Measurements from ENCODE around the gene DCDC2B.

Gene DCDC2B

DNA sequence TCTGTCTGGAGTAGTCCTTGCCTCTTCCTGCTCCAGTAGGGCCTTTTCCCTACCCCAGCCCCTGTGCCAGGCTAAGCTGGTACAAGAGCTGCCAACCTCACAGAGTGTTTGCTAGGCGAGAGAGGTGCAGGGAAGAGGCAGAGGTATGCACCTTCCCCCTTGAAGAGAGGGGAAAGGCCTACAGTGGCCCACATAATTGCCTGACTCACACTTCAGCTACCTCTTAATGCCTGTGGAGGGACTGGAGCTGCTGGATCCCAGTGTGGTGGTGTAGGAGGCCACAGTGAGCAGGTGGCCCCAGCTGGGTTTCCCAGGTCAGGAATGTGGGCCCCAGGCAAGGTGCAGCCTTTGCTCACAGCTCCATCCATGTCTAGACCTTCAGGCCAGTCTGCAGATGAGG is 11.8 kb upstream of the DCDC2B start:
- no peak for DNase-seq

DNA sequence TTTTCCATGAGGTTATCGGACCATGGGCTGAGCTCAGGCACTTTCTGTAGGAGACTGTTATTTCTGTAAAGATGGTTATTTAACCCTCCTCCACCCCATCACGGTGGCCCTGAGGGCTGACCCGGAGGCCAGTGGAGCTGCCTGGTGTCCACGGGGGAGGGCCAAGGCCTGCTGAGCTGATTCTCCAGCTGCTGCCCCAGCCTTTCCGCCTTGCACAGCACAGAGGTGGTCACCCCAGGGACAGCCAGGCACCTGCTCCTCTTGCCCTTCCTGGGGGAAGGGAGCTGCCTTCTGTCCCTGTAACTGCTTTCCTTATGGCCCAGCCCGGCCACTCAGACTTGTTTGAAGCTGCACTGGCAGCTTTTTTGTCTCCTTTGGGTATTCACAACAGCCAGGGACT is 11.1 kb upstream of the DCDC2B start:
- DNase-seq = no peak

DNA sequence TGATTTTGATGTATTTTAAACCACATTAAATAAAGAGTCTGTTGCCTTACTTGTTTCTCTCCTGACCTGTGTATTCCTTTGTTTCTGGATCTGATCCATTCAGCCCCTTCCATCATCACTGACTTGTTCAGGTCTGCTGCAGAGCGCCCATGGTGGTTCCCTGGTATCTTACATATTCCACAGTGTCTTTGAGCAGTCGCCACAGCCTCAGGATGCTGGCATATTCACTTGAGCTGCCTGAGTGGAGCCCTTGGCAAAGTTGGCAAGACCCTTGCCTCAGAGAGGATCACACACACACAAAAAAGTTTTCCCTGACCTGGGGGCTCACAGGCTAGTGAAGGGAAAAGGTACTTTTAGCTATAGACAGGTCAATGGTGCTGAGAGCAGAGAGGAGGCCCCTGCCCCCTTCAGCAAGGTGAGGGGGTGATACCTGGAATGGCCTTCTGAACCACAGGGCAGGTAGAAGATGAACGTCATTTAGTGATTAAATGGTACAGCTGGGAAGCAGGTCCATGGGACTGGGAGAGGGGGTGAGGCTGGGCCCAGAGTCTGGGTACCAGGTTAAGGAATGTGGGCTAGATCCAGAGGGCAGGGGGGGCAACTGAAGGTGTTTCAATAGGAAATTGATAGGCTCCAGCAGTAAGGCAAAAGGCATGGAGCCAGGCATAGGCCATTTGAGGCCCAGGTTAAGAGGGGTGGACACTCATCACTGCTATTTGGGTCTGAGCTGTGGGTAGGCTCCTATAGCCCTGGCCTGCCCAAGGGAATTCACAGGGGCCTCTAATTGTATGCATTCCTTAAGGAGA is 10.4 kb upstream of the DCDC2B start:
- no peak for DNase-seq

DNA sequence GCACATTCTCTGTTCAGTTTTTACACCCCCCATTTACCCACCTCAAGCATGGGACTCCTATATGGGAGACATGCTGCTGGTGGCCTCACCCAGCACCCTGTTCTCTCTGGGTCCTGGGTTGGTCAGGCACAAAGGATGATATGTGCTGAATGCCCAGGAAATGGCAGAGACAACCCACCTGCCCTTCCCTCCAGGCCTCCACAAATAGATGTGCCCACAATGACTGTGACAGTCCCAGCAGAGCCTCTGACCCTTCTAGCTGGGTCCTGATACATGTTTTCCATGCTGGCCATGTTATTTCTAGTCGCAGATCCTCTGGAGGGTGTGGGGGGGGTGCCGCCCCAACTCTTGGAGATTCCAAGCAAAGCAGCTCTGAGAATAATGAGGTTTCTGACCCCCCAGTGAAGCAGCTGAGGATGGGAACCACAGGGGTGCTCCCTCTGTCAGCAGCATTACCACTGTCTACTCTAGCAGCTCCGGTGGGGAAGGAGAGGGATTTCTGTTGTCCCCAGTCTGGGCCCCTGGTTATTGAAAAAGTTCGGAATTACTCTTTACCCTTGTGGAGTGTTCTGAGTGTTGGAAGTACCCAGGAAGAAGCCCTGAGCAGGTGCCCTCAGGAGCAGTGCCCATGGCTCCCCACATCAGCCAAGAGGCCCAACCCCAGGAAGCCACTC is 9.7 kb upstream of the DCDC2B start:
- no peak for DNase-seq

DNA sequence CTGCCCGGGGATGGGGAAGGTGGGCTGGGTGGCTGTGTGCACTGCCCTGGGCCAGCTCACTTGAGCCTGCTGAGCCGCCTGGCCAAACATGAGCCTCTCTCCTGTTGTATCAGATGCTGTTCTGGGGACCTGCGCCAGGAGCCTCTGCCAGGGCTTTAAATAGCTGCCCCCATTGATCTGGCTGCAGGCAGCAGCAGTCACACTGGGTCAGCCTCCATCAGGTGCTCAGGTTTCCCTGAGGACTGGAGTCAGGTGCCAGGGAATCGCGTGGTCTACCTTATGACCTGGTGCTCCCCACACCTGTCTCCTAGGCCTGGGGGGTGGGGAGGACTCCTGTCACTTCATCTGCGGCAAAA is 9.2 kb upstream of the DCDC2B start:
- DNase-seq = no peak

DNA sequence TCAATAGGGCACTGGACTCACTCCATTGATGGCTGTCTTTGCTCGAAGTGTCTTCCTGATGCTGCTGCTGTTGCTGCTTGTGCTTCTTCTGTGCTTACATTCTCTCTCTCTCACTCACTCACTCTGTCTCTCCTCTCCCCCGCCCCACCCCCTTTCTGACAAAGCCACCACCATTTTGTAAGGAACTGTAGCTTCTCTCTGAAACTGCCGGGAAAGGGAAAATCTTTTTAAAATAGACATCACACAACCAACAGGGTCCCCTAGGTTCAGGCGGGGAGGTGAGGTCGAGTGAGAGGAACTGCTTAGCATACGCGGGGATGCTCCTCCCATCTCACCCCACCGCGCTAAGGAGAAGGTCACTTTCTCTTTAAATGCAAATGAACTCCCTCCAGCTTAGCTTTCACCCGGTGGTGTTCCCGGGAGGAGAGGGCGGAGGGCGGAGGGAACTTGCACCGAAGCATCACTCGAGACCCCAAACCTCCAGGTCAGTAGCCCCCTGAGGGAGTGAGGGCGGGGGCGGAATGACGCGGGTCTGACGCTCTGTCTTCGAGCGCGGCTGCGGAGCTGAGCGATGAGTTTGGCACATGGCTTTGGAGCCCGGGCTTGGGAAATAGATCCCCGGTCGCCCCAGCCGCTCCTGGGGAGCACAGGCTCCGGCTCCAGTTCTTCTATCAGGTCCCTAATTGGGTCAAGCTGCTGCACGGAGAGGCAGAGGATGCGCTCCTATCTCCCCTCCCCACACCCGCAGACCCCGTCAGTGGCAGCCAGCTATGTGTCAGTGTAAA is 8.5 kb upstream of the DCDC2B start, which contains the start of gene CCDC28B:
CCDC28B (plus strand) TSS at position 370 of the 785 bp plus-strand sequence. CDS start 1,341 bp downstream, outside the sequence.
- DNase-seq = peak; percentile 68

DNA sequence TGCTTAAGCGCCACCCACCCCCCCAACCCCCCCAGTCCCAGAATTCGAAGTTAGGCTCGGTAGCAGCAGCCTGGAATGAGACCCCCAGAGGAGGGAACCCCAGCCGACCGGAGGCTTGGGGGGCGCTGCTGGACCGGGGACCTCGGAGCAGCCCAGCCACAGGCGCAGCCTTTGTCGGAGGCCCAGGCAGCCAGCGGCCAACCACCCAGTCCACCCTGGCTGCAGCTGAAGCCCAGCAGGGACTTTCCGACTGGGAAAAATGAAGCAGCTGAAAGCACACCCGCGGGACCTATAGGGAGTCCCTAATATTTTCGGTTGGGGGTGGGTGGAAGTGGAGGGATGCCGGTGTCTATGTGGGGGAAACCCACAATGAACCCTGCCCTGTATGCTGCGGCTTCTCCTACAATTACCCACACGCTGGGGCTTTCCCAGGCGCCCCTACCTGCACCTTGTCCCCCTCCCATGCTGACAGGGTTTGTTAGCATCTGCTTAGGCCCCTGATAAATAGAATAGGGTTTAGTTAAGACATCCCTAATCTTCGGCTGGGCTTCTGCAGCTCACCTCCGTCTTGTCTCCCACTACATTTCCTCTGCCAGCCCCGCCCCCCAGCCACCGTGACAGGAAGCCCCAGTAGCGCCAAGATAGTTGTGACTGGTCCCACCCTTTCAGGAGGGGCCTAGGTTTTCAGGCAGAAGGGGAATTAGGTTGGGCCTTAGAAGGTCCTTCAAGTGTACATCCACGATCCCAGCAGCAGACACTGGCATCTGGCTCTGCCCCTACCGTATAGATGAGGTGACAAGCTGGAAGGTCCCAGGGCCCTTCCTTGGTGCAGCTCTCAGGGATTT is 7.7 kb upstream of the DCDC2B start:
- DNase-seq = peak; percentile 87

DNA sequence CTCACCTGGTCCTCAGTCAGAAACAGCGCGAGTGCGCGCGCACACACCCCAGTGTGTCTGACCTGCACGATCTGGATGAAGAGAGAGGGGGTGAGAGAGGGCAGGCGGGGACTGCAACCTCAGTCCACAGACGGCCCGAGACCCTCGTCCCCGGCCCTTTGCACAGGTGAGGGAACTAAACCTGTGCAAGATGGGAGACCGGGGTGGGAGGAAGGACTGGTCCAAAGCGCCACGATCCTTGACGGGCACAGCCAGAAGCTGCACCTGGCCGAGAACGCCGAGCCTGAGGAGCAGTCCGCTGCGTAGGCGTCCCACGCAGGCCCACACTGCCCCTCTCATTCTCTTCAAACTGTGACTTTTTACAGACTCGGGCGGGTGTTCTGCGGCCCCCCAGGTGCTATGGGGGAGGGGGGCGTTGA is 3.9 kb upstream of the DCDC2B start:
- DNase-seq = no peak

DNA sequence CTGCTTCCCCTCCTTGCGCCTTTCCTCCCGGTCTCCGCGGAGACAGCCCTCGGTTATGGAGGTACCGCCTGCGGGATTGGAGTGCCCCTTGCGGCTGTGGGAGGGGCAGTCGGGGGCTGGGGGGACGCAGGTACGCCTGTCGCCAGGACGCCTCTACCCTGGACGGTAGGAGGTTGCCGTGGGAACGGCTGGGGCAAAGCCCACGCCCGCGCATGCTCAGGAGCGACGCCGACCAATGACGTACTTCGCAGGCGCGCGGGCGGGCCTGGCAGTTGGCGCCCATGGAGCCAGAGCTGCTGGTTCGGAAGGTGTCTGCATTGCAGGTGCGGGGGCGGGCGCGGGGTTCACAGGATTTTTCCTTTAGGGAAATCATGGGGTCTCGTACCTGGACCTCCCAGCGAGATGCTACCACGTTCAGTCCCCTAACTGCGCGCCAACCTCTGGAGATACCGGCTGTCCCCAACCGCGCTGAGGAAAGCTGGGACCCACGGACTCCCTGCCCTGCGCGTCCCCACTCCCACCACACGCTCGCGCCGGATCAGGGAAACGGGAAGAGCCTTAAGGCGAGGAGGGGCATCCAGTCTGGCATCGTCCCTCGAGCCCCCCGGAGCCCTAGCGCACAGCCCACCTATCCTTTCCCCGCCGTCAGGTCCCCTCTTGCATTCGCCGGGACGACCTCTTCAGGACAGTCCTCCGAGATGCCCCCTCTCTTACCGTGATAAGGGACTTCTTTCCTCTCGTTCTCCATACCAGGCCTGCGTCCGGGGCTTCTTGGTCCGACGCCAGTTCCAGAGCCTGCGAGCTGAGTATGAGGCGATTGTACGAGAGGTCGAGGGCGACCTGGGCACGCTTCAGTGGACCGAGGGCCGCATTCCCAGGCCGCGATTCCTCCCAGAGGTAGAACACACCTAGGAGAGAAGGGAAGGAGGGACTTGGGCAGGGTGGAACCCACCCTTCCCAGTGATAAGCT is 3.2 kb upstream of the DCDC2B start, which contains the start of gene IQCC:
IQCC (plus strand) TSS at position 271 of the 970 bp plus-strand sequence; CDS start at position 282, 11 bp downstream.
- peak; percentile 90 for DNase-seq

DNA sequence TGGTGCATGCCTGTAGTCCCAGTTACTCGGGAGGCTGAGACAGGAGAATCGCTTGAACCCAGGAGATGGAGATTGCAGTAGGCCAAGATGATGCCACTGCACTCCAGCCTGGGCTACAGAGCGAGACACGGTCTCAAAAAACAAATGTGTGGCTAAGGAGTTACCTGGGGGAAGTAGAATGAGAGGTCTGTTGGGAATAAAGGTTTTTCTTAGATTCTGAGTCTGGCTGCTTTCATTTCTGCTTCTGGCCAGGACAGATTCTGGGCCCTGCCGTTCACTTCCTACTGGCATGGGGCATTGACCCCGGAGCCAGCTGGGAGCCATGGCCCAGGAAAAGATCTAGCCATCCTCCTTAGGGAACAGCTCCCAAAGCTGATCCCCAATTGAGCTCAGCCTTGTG is 420 bp upstream of the DCDC2B start:
- no peak for DNase-seq

DNA sequence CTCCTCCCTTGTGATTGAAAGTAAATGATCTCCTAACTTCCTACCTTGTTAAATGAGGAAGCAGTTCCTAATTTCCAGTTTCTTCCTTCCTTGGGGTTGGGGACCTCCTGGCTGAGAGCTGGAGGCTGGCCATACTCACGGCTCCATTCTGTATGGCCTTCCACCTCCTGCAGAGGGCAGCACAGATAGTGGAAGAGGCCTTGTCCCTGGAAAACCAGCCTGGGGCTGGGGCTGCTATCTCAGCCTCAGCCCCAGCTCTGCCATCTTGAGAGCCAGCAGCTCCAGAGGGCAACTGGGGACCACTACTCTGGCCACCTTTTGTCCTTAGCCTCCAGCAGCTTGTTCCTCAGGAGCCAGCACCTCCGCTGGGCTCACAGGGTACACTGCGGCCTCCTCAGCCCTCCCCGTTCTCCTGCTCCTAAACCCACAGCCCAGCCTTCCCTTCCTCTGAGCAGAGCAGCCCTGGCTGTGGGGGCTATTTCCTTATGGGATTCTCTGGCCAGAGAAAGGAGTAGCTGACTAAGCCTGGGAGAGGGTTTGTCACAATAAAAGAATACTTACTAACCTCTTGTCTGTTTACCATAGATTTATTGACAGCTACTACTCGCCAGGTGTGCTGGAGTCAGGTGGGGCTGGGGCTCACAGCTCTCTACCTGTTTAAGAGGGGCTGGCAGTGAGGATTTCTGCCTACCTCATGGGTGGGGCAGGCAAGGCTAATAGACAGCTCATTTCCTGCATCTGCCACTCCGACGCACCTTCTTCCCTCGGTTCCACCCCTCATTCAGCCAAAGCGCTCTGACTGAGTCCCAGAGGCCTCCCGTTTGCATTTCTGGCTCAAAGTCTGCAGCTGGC is 7.0 kb downstream of the DCDC2B start:
- DNase-seq = peak; percentile 71

DNA sequence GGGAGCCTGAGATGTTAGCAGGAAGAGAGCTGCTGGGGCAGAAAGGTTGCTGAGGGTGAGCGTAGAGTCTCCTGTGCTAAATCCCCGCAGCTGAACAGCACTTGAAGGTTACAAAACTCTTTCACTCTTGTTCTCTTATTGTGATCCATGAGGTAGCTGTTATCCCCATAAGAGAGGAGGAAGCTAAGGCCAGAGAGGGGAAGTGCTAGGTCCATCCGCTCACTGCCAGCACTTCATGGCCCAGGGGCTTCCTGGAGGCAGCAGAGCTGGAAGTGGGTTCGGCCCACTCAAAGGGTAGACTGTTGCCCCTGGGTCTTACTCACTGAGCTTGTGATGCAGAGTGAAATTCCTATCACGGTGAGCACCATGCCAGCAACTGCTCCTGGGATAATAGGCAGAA is 7.7 kb downstream of the DCDC2B start:
- no peak for DNase-seq

DNA sequence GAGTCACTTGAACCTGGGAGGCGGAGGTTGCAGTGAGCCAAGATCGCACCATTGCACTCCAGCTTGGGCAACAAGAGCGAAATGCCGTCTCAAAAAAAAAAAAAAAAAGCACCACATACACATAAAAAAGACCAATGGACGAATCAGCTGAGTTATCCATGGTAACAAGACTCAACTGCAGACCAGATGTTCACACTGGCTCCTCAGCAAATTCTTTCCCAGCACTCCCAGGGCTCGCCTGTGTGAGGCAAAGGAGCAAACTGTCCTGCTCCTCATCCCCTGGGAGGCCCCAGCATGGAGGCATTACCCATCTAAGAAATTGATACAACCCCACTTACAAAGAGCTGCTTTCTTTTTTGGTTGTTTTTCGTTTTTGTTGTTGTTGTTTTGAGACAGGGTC is 10.1 kb downstream of the DCDC2B start:
- DNase-seq = no peak

DNA sequence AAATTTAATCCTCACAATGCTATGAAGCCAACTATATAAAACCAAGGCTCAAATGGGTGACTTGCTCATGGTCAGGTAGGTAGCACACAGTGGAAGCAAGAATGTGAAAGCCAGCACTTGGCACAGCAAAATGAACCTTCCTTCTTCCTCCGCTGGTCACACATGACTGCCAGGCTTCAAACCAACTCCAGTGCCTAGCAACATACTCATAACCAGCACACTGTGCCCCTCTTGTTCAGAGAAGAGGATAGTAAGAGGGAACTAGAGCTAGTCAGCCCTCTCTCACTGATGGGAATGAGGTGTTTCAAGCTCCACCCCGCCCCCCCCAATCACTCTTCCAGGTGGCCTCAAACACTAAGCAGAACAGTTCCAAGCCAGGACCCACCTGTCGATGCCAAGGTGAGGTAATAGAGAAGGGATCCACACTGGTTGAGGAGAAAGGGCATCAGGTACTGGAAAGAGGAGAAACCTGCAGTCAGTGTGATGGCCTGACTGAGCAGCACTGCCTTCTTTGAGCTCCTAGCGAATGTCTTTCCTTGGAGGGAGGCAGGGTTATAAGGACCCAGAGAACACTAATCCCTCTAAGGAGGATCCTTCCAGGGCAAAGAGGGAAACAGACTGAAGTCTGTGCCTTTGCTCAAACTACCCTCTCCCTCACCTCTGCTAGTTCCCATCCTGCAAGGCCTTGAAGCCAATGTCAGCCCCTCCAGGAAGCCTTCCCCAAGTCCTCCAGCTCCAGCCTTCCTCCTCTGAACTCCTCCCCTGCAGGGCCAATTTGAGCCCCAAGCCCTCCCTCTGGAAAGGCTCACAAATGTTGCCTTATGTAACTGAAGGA is 12.1 kb downstream of the DCDC2B start:
- no peak for DNase-seq

DNA sequence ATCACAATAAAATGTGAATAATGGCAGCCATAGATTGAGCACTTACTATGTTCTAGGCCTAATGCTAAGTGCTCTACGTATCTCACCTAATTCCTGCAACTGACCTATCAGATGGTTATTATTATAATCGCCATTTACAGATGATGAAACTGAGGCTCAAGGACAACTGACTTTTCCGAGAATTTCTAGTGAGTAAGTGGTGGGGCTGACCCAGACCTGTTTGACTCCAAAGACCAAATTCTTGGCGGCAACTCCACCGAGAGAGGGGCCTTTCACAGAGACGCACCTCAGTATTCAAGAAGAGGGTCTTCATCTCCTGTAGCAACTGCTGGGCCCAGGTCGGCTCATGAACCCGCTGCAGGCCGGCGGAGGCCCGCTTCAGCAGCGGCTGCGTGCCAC is 12.7 kb downstream of the DCDC2B start:
- DNase-seq = no peak

DNA sequence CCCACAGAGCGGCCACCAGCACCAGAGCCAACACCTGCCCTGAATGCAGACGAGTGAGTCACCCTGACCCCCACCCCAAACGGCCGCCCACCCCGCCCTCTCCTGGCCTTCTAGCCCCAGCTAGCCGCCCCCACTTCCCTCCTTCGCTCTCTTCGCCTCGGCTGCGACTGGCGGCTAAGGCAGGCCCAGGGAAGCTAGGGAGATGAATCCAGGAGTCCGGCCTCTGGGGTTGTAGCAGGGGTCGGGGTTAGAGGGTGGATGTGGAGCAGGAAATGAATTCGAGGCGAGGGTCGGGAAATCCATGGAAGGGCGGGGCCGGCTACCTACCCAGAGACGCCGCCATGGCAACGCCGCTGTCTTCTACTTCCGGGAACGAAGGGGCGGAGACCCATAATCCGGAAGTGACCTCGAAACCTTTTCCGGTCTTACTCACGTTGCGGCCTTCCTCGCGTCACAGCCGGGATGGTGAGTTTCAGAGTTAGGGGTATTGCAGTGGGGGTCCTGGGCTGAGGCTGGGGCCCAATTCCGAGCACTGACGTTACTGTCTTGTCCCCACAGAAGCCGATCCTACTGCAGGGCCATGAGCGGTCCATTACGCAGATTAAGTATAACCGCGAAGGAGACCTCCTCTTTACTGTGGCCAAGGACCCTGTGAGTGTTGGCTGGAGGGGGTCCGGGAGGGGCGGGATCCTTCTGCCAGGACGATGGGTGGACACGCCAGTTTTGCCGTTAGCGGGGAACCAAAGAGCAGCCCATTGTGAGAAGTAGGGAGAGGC is 13.3 kb downstream of the DCDC2B start, which contains the start of the genes EIF3I and TMEM234:
EIF3I (plus strand) TSS at position 428 of the 776 bp plus-strand sequence; CDS start at position 463, 35 bp downstream.
TMEM234 (minus strand) TSS at position 374 of the 776 bp plus-strand sequence; CDS start at position 343, 31 bp downstream.
- DNase-seq = peak; percentile 94

DNA sequence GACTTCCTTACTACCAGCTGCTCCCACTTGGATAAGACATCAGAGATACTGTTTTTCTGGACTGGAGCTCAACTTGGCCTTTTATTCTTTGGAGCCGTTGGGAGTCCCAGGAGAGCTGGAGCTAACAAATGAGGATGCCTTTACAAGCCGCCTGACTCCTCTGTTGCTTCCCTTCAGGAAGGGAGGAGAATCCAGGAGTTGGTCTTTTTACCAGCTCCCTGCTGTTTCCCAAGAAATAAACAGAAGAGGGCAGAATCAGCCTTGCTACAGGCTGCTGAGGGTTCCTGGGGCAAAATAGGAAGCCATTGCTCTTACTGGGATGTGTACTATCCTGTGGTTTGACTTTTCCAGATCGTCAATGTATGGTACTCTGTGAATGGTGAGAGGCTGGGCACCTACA is 14.8 kb downstream of the DCDC2B start:
- DNase-seq = no peak

DNA sequence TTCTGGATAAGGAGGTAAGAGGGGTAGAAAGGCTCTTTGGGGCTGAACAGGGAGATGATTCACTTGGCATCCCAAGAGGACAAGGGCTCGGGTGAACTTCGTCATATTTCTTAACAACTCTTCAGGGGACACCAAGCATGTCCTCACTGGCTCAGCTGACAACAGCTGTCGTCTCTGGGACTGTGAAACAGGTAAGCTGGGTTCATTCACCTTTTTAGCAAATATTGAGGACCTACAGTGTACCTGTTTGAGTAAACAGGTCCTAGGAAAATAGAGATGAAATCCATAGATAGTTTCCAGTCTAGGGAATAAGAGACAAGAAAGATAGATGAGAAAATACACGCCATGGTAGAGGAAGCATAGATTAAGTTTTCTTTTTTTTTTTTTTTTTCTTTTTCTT is 15.4 kb downstream of the DCDC2B start:
- DNase-seq = no peak

Measured in CD4-positive, alpha-beta T cell treated with Interleukin-17A for 1 hour (primary cell).